HepG2 (cell line): ENCODE data around the gene SSBP4. TPM values are rescaled to one million over a fixed set of nuclear protein-coding genes. Genes with fewer than 3 reads are reported as not detected.
A peak's percentile ranks its signal among the peaks of the same experiment; 100 is the strongest.

Experiments
- CBX2 ChIP-seq, 2 experiments: fragments of 200-600 bp in 1 of 2; sonication (generic); formaldehyde crosslinking in 1 of 2; IDR thresholded peaks; 2 replicates each; pipeline versions ENCODE4 v1.7.0 to v1.8.1; 2018 to 2022; ENCODE audit warnings: low read depth in 2 of 2, low read length in 1 of 2, mild to moderate bottlenecking in 1 of 2, missing genetic modification reagents in 1 of 2
- FOXC1 ChIP-seq: sonication (generic); formaldehyde crosslinking; IDR thresholded peaks from 2 replicates; pipeline ENCODE4 v1.8.0; 2022; ENCODE audit warnings: mild to moderate bottlenecking, missing genetic modification reagents, borderline replicate concordance
- KDM5A ChIP-seq: fragments of 200-600 bp; sonication (generic); IDR thresholded peaks from 2 replicates; pipeline ENCODE4 v1.7.0; 2018; ENCODE audit warnings: antibody characterized with exemption, mild to moderate bottlenecking, low read length, borderline replicate concordance
- MBD4 ChIP-seq: IDR thresholded peaks from 2 replicates; pipeline ENCODE4 v1.6.1; 2012; ENCODE audit warnings: low read length, inconsistent platforms, borderline replicate concordance
- MIXL1 ChIP-seq: IDR thresholded peaks from 2 replicates; pipeline ENCODE4 v1.6.1; 2016
- MTF2 ChIP-seq: sonication (generic); formaldehyde crosslinking; IDR thresholded peaks from 2 replicates; pipeline ENCODE4 v1.5.0; 2020; ENCODE audit warnings: missing genetic modification reagents, borderline replicate concordance
- PHB2 ChIP-seq: fragments of 450-650 bp; IDR thresholded peaks from 2 replicates; pipeline ENCODE4 v1.6.1; 2018; ENCODE audit not compliant: partially characterized antibody
- RARA ChIP-seq: IDR thresholded peaks from 2 replicates; pipeline ENCODE4 v1.6.1; 2016; ENCODE audit warnings: missing genetic modification reagents, missing compliant biosample characterization
- SNAI1 ChIP-seq: sonication (generic); formaldehyde crosslinking; IDR thresholded peaks from 2 replicates; pipeline ENCODE4 v1.5.0; 2020; ENCODE audit warnings: mild to moderate bottlenecking, missing genetic modification reagents, borderline replicate concordance
- SP5 ChIP-seq: IDR thresholded peaks from 2 replicates; pipeline ENCODE4 v1.6.1; 2016; ENCODE audit warnings: low read depth, borderline replicate concordance
- SRSF4 ChIP-seq: fragments of 200-400 bp; formaldehyde crosslinking; IDR thresholded peaks from one replicate; pipeline ENCODE4 v1.6.1; 2018; ENCODE audit warnings: mild to moderate bottlenecking, low read depth, low read length, moderate library complexity; ENCODE audit not compliant: poor library complexity, severe bottlenecking
- TBX2 ChIP-seq: sonication (generic); formaldehyde crosslinking; IDR thresholded peaks from 2 replicates; pipeline ENCODE4 v1.5.0; 2020; ENCODE audit warnings: missing genetic modification reagents, mild to moderate bottlenecking, borderline replicate concordance
- TCF12 ChIP-seq, 2 experiments: fragments of 450-650 bp in 1 of 2; sonication (generic) in 1 of 2; formaldehyde crosslinking in 1 of 2; IDR thresholded peaks; 2 replicates each; pipeline versions ENCODE4 v1.6.1 to v1.8.0; 2017 to 2022; ENCODE audit warnings: antibody characterized with exemption in 1 of 2, mild to moderate bottlenecking in 1 of 2, missing genetic modification reagents in 1 of 2, moderate library complexity in 1 of 2
- XBP1 ChIP-seq: sonication (generic); formaldehyde crosslinking; IDR thresholded peaks from 2 replicates; pipeline ENCODE4 v1.5.0; 2020; ENCODE audit warnings: missing genetic modification reagents
- ZIK1 ChIP-seq: sonication (generic); formaldehyde crosslinking; IDR thresholded peaks from 2 replicates; pipeline ENCODE4 v1.5.0; 2020; ENCODE audit warnings: mild to moderate bottlenecking, low read depth, missing genetic modification reagents, borderline replicate concordance
- ZNF3 ChIP-seq: IDR thresholded peaks from 2 replicates; pipeline ENCODE4 v1.7.0; 2017; ENCODE audit warnings: inconsistent platforms
- ZNF547 ChIP-seq: sonication (generic); formaldehyde crosslinking; IDR thresholded peaks from 2 replicates; pipeline ENCODE4 v1.5.1; 2020; ENCODE audit warnings: mild to moderate bottlenecking, missing genetic modification reagents
- ZNF556 ChIP-seq: sonication (generic); formaldehyde crosslinking; IDR thresholded peaks from 2 replicates; pipeline ENCODE4 v1.4.0; 2020; ENCODE audit warnings: mild to moderate bottlenecking, missing genetic modification reagents, borderline replicate concordance
- ZNF572 ChIP-seq: sonication (generic); formaldehyde crosslinking; IDR thresholded peaks from 2 replicates; pipeline ENCODE4 v1.5.1; 2020; ENCODE audit warnings: mild to moderate bottlenecking, missing genetic modification reagents
- ZNF644 ChIP-seq: IDR thresholded peaks from 2 replicates; pipeline ENCODE4 v1.6.1; 2016; ENCODE audit warnings: low read depth
- polyA plus RNA-seq, 8 experiments: library from polyadenylated mRNA; depleted of rRNA in 3 of 8; stranded (reverse) in 7 of 8; unstranded in 1 of 8; fragments of >200 nt; fragmentation: Illumina TruSeq in 4 of 8; extraction: Trizol in 4 of 8; gene quantifications; 2 replicates each; pipeline versions ENCODE4 v1.2.1 to v1.2.3, GENCODE V29; 2011 to 2016; ENCODE audit warnings: low read depth in 4 of 8, missing spikeins in 1 of 8, mixed read lengths in 1 of 8; ENCODE audit not compliant: insufficient read depth in 1 of 8
- total RNA-seq, 5 experiments: library from RNA; depleted of rRNA; stranded (reverse); fragments of >200 nt; fragmentation: Illumina TruSeq; extraction: Trizol; gene quantifications; 2 replicates each; pipeline ENCODE4 v1.2.3, GENCODE V29; 2016; ENCODE audit warnings: low read depth in 1 of 5
- TF ChIP-seq, protein P1 (sequence below): sonication (generic); formaldehyde crosslinking; conservative IDR thresholded peaks from 2 replicates; pipeline ENCODE4 v1.5.0; 2020; ENCODE audit warnings: missing genetic modification reagents
- TF ChIP-seq, protein P2 (sequence below): sonication (generic); formaldehyde crosslinking; IDR thresholded peaks from 2 replicates; pipeline ENCODE4 v1.5.0; 2020; ENCODE audit warnings: missing genetic modification reagents
- TF ChIP-seq, protein P3 (sequence below): sonication (generic); formaldehyde crosslinking; IDR thresholded peaks from 2 replicates; pipeline ENCODE4 v1.5.1; 2020; ENCODE audit warnings: mild to moderate bottlenecking, missing genetic modification reagents

SSBP4 gene
- total and polyA plus RNA-seq, 2 of the 13 experiments (the other 11 are each of a cell fraction or from before 2014, with no cell fraction given), result 20.8 to 39.5 TPM

DNA sequence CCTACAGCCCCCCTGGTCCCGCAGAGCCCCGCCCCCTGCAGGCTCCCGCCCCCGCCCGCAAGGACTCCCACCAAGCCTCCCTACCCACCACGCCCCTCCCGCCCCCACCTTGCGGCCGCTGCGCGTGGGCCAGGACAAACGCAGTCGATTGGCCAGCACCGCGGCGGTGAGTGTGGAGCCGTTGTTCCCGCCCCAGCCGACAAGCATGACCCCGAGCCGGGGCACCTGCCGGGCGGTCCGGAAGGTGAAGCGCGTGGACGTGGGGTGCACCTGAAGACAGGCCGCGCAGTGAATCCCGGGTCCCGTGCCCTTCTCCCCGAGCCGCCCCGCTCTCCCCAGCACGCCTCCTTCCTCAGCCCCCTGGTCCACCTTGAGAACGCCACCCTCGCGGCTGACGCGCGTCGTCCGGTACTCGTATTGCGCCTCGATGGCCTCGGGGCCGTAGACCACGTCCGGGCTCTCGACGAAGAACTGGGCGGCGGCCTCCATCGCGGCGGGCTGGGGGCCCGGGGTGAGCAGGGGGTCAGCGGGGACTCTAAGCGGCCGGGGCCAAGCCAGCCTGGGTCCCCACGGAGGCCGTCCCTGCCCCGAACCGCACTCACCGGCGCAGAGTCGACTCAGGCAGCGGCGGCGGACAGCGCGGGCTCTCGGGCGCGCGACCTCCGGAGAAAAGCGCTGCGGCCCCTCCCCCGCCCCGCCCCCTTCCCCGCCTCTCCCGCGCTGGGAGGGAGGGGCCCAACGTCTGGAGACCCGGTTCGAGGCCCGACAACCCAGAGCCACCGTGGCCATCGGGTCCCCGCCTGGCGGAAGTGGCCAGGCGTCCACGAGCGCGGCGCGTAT lies 18.5 kb downstream of the SSBP4 start, which contains the start of gene ISYNA1 (continued):
- TF ChIP-seq, protein P1, sequence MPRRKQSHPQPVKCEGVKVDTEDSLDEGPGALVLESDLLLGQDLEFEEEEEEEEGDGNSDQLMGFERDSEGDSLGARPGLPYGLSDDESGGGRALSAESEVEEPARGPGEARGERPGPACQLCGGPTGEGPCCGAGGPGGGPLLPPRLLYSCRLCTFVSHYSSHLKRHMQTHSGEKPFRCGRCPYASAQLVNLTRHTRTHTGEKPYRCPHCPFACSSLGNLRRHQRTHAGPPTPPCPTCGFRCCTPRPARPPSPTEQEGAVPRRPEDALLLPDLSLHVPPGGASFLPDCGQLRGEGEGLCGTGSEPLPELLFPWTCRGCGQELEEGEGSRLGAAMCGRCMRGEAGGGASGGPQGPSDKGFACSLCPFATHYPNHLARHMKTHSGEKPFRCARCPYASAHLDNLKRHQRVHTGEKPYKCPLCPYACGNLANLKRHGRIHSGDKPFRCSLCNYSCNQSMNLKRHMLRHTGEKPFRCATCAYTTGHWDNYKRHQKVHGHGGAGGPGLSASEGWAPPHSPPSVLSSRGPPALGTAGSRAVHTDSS, result no peak
- TF ChIP-seq MBD4 (no peak), ZNF644 (CRISPR knock-in tag) (no peak), ZNF556 (CRISPR knock-in tag) (no peak), MIXL1 (no peak), RARA (no peak; the same call in 1 of the 2 replicates), CBX2 (IDR thresholded peaks at IDR 0.05; ENCODE audit: low read depth, low read length) (no peak), CBX2 (CRISPR knock-in tag; IDR thresholded peaks at IDR 0.05; ENCODE audit: low read depth) (no peak), ZNF3 (CRISPR knock-in tag) (no peak), XBP1 (CRISPR knock-in tag) (no peak), TCF12 (IDR thresholded peaks at IDR 0.05) (no peak), TCF12 (CRISPR knock-in tag; IDR thresholded peaks at IDR 0.05) (no peak), TBX2 (CRISPR knock-in tag) (no peak; the same call in 1 of the 2 replicates), SNAI1 (no peak), ZIK1 (0 out of 2 replicates have a peak, but pooled peaks have one; percentile 32), MTF2 (no peak), SP5 (CRISPR knock-in tag) (no peak), SRSF4 (no peak), ZNF547 (CRISPR knock-in tag) (no peak; the same call in 1 of the 2 replicates), PHB2 (no peak), FOXC1 (CRISPR knock-in tag) (no peak; the same call in 1 of the 2 replicates), ZNF572 (CRISPR knock-in tag) (no peak), KDM5A (no peak)
- TF ChIP-seq, protein P2, sequence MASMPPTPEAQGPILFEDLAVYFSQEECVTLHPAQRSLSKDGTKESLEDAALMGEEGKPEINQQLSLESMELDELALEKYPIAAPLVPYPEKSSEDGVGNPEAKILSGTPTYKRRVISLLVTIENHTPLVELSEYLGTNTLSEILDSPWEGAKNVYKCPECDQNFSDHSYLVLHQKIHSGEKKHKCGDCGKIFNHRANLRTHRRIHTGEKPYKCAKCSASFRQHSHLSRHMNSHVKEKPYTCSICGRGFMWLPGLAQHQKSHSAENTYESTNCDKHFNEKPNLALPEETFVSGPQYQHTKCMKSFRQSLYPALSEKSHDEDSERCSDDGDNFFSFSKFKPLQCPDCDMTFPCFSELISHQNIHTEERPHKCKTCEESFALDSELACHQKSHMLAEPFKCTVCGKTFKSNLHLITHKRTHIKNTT (CRISPR knock-in tag), result no peak
- TF ChIP-seq, protein P3, sequence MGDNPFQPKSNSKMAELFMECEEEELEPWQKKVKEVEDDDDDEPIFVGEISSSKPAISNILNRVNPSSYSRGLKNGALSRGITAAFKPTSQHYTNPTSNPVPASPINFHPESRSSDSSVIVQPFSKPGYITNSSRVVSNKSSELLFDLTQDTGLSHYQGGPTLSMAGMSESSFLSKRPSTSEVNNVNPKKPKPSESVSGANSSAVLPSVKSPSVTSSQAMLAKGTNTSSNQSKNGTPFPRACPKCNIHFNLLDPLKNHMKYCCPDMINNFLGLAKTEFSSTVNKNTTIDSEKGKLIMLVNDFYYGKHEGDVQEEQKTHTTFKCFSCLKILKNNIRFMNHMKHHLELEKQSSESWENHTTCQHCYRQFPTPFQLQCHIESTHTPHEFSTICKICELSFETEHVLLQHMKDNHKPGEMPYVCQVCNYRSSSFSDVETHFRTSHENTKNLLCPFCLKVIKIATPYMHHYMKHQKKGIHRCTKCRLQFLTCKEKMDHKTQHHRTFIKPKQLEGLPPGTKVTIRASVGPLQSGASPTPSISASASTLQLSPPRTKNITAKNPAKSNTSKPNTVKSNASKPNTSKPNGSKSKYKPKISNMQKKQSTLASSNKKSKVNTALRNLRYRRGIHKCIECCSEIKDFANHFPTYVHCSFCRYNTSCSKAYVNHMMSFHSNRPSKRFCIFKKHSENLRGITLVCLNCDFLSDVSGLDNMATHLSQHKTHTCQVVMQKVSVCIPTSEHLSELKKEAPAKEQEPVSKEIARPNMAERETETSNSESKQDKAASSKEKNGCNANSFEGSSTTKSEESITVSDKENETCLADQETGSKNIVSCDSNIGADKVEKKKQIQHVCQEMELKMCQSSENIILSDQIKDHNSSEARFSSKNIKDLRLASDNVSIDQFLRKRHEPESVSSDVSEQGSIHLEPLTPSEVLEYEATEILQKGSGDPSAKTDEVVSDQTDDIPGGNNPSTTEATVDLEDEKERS, result no peak
